IMR-90 (cell line): ENCODE measurements around the gene RASSF3.
A peak's percentile ranks its signal among the peaks of the same experiment; 100 is the strongest.

ENCODE experiments used
- BHLHE40 ChIP-seq: fragments of 150-350 bp; IDR thresholded peaks from 2 replicates; pipeline ENCODE4 v1.6.1; 2016; ENCODE audit warnings: mild to moderate bottlenecking, low read depth, low read length
- CEBPB ChIP-seq: IDR thresholded peaks from 2 replicates; pipeline ENCODE4 v1.6.1; 2012; ENCODE audit warnings: low read depth, low read length, improper control_type of control experiment
- CHD1 ChIP-seq: IDR thresholded peaks from 2 replicates; pipeline ENCODE4 v1.6.1; 2012; ENCODE audit warnings: low read depth, low read length, improper control_type of control experiment
- CTCF ChIP-seq: conservative IDR thresholded peaks from 2 replicates; pipeline ENCODE4 v1.5.1; 2012; ENCODE audit warnings: mild to moderate bottlenecking, low read depth, low read length, improper control_type of control experiment
- MAFK ChIP-seq: IDR thresholded peaks from 2 replicates; pipeline ENCODE4 v1.6.1; 2012; ENCODE audit warnings: low read depth, low read length, improper control_type of control experiment
- MXI1 ChIP-seq: IDR thresholded peaks from 2 replicates; pipeline ENCODE4 v1.6.1; 2012; ENCODE audit warnings: low read depth, mild to moderate bottlenecking, low read length, moderate library complexity, borderline replicate concordance
- POLR2A ChIP-seq: IDR thresholded peaks from 2 replicates; pipeline ENCODE4 v1.6.1; 2012; ENCODE audit warnings: mild to moderate bottlenecking, low read depth, low read length
- RFX5 ChIP-seq: IDR thresholded peaks from 2 replicates; pipeline ENCODE4 v1.8.0; 2012; ENCODE audit warnings: low read depth, mild to moderate bottlenecking, low read length, moderate library complexity
- SMC3 ChIP-seq: fragments of 150-350 bp; IDR thresholded peaks from 2 replicates; pipeline ENCODE4 v1.6.1; 2016; ENCODE audit warnings: low read depth, mild to moderate bottlenecking, antibody characterized with exemption, low read length, moderate library complexity
- USF2 ChIP-seq: fragments of 150-350 bp; IDR thresholded peaks from 2 replicates; pipeline ENCODE4 v1.6.1; 2017; ENCODE audit warnings: mild to moderate bottlenecking, antibody characterized with exemption, low read length, low read depth
- TF ChIP-seq, protein P1 (sequence below): fragments of 150-350 bp; IDR thresholded peaks from 2 replicates; pipeline ENCODE4 v1.6.1; 2016; ENCODE audit warnings: low read depth, mild to moderate bottlenecking, low read length, moderate library complexity, borderline replicate concordance

DNA sequence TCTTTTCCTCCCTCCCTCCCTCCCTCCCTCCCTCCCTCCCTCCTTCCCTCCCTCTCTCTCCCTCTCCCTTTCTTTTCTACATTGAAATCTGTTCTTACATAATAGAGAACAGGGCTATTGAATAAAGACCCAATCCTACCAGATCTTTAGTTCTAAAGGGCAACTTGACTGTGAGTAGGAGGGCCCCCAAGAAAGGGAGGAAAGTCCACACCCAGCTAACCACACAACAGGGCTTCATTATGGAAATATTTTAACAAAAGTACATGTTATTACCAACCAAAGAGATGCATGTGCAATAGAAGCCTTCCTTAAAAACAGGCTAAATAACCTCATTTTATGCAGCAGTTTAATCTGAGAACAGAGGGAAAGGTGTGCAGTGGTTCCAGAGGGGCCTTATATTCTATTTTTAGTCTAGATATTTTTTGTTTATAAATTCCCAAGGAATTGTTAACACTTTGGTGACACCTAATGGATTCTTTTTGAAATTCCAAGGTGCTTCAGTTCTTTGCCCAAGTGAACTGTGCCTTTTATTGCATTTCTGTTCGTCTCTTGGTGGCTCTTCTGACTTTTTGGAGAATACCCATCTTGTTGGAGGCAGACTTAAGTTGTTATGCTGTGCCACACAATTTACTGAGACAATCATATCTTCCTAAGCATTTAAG lies 85.9 kb downstream of the RASSF3 start:
- TF ChIP-seq CTCF (peak; percentile 54), CHD1 (no peak), POLR2A (no peak), SMC3 (peak; percentile 70), USF2 (no peak), RFX5 (no peak), CEBPB (no peak), BHLHE40 (no peak), MXI1 (no peak), MAFK (no peak)
- TF ChIP-seq, protein P1, sequence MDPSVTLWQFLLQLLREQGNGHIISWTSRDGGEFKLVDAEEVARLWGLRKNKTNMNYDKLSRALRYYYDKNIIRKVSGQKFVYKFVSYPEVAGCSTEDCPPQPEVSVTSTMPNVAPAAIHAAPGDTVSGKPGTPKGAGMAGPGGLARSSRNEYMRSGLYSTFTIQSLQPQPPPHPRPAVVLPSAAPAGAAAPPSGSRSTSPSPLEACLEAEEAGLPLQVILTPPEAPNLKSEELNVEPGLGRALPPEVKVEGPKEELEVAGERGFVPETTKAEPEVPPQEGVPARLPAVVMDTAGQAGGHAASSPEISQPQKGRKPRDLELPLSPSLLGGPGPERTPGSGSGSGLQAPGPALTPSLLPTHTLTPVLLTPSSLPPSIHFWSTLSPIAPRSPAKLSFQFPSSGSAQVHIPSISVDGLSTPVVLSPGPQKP: no peak
